ENCODE data around the gene TFF1. TPM values are rescaled to one million over a fixed set of nuclear protein-coding genes. Genes with fewer than 3 reads are reported as not detected.

Gene TFF1
- total RNA-seq, 1 donor from 2014 or later = not detected

DNA sequence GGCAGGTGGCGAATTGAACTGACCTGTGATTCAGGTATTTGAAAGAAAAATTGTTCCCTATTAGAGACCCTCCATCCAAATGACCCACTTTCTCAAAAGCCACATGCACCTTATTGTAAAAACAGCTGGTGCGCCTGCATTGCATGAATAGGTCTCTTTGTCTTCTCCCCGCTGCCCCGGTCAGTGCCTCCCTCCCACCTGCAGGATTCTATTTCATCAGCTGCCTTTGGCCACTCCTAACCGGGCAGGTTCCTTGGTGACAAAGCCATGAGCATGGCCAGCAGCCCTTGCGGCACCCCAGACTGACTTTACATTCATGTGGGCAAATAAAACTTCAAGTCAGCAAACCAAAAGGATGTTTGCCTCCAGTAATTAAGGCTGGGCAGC, 23.1 kb upstream of the TFF1 start:
- POLR2A ChIA-PET = no interaction called here
- intact Hi-C loops (cut with micrococcal nuclease) = no loop called here
- H3K9me3 Mint-ChIP-seq = no peaks in the 10 kb centered on the region
- peaks cover 5% of the 10 kb centered on the region for H3K27me3 Mint-ChIP-seq
- H3K36me3 Mint-ChIP-seq (ENCODE audit: low read depth) = no peaks in the 10 kb centered on the region
- peaks cover 46% of the 10 kb centered on the region for H3K4me1 Mint-ChIP-seq
- ATAC-seq (ENCODE audit: low read depth) = no peak
- CTCF ChIA-PET = no interaction called here
- H3K27ac Mint-ChIP-seq = peak overlapping the region; percentile 12
- DNase-seq = no peak
- TF ChIP-seq, protein P1, sequence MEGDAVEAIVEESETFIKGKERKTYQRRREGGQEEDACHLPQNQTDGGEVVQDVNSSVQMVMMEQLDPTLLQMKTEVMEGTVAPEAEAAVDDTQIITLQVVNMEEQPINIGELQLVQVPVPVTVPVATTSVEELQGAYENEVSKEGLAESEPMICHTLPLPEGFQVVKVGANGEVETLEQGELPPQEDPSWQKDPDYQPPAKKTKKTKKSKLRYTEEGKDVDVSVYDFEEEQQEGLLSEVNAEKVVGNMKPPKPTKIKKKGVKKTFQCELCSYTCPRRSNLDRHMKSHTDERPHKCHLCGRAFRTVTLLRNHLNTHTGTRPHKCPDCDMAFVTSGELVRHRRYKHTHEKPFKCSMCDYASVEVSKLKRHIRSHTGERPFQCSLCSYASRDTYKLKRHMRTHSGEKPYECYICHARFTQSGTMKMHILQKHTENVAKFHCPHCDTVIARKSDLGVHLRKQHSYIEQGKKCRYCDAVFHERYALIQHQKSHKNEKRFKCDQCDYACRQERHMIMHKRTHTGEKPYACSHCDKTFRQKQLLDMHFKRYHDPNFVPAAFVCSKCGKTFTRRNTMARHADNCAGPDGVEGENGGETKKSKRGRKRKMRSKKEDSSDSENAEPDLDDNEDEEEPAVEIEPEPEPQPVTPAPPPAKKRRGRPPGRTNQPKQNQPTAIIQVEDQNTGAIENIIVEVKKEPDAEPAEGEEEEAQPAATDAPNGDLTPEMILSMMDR (IDR thresholded peaks at IDR 0.05) = no peak
- no peak overlapping the region for H3K4me3 Mint-ChIP-seq

DNA sequence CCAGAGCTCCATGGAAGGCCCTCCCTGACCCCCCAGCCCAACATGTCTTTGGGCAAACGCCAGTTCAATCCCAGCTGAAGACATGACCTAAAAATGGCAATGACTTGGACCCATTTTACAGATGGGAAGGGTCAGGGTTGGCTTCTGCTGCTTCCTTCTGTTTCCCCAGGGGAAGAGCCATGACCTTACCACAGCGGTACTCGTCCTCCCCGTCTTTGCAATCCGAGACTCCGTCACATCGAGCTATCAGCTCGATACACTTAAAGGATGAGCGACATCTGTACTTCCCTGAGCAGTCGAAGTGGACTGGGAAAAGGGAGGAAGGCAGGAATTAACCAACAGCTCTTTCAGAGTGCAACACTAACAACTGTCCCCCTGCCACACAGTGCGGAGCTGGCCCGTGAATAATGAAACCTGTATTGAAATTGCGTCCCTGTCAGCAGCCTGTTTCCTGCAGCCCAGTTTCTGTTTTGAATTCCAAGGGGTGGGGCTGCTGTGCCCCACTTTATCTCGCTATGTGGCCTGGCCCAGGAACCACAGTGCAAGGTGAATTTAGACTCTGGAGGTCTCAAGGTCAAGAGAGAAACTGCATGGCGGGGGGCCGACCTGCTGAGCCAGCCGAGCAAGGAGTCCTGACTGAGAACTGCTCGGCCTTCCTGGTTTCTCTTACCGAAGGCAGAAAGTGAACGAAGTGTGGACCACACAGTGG, 22.6 kb upstream of the TFF1 start:
- intact Hi-C loops (cut with micrococcal nuclease) = no loop called here
- ChIA-PET POLR2A (no interaction called here), CTCF (no interaction called here)
- Mint-ChIP-seq H3K36me3 (ENCODE audit: low read depth) (no peaks in the 10 kb centered on the region), H3K27ac (no peak overlapping the region), H3K27me3 (peaks cover 5% of the 10 kb centered on the region), H3K9me3 (no peaks in the 10 kb centered on the region), H3K4me1 (peaks cover 52% of the 10 kb centered on the region), H3K4me3 (no peak overlapping the region)
- TF ChIP-seq, protein P1 (IDR thresholded peaks at IDR 0.05) = no peak
- ATAC-seq (ENCODE audit: low read depth) = no peak
- no peak for DNase-seq

DNA sequence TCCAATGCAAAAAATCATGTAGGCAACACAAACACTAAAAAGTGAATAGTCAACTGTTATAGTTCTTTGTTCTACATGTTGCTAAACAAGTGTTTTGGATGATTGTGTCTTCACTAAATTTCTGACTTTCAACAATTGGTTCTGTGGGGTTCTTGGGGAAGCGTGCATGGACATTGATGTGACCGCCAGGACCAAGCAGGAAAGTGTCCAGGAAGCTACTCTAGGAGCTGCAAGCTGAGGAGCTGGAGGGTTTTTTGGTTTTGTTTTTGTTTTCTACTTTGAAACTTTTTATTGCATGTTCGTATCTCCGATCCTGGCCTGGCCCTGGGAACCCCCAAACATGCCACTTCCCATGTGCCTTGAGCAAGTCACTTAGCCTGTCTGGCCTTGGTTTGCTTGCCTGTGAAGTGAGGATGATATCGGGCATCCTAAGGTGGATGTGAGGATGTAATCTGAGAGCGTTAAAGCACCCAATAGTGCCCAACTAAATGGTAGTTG, 21.6 kb upstream of the TFF1 start:
- CTCF ChIA-PET = no interaction called here
- intact Hi-C loops (cut with micrococcal nuclease) = no loop called here
- H3K4me3 Mint-ChIP-seq = no peak overlapping the region
- no peak for ATAC-seq (ENCODE audit: low read depth)
- DNase-seq = no peak
- no peak overlapping the region for H3K27ac Mint-ChIP-seq
- peaks cover 5% of the 10 kb centered on the region for H3K27me3 Mint-ChIP-seq
- peaks cover 49% of the 10 kb centered on the region for H3K4me1 Mint-ChIP-seq
- H3K36me3 Mint-ChIP-seq (ENCODE audit: low read depth) = no peaks in the 10 kb centered on the region
- TF ChIP-seq, protein P1 (IDR thresholded peaks at IDR 0.05) = no peak
- POLR2A ChIA-PET = no interaction called here
- no peaks in the 10 kb centered on the region for H3K9me3 Mint-ChIP-seq

DNA sequence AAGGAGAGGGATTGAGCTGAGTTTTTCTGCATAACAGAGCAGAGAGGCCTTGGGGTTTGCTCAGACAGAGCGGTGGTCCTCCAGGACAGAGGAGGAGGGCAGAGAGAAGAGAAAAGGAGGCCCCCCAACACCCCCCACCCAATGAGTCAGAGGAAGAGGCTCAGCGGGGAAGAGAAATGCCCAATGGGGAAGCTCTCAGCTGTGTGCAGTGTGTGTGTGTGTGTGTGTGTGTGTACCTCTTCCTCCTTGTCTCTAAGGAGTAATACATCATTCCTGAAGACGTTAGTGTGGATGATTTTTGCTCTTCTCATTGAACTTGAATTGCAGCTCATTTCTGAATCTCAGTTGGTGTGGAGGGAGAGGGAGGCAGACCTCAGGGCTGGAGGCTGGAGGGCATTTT, 20.8 kb upstream of the TFF1 start:
- intact Hi-C loops (cut with micrococcal nuclease) = no loop called here
- Mint-ChIP-seq H3K9me3 (peaks cover 5% of the 10 kb centered on the region), H3K27me3 (peaks cover 5% of the 10 kb centered on the region), H3K4me3 (no peak overlapping the region), H3K4me1 (peaks cover 43% of the 10 kb centered on the region), H3K27ac (no peak overlapping the region), H3K36me3 (ENCODE audit: low read depth) (no peaks in the 10 kb centered on the region)
- no peak for ATAC-seq (ENCODE audit: low read depth)
- DNase-seq = no peak
- CTCF ChIA-PET = no interaction called here
- POLR2A ChIA-PET = no interaction called here
- TF ChIP-seq, protein P1 (IDR thresholded peaks at IDR 0.05) = no peak

DNA sequence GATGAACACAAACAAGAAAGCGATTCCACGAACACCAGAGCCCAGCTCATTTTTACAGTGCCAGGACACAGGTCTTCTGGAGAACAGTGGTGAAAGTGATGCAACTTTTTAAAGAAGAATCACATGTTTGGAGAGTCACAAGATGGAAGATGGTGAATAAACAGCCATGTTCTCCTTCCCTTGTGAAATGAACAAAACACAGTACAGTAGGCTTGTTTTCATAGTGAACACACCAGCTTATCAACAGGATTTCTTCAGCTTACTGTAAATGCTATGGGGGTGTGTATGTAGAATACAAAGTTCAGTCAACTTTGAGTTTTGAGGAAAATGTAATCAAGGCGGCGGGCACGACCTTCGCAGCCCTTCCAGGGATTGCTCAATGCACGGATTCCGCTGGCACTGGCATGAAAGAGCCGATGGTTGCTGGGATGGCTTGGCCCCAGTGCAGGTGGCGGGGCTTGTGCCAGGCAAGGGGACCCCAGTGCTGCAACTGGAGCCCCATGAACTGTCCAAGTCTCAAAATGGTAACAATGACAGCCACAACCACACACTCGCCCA, 19.8 kb upstream of the TFF1 start:
- Mint-ChIP-seq H3K4me1 (peaks cover 39% of the 10 kb centered on the region), H3K36me3 (ENCODE audit: low read depth) (peaks cover 2% of the 10 kb centered on the region), H3K9me3 (peaks cover 12% of the 10 kb centered on the region), H3K27me3 (peaks cover 5% of the 10 kb centered on the region), H3K27ac (no peak overlapping the region), H3K4me3 (no peak overlapping the region)
- TF ChIP-seq, protein P1 (IDR thresholded peaks at IDR 0.05) = no peak
- ATAC-seq (ENCODE audit: low read depth) (no peak), DNase-seq (no peak)
- ChIA-PET POLR2A (interaction anchor here (0.7 kb wide), 1 partner anchor 72 kb away, joined by 3 read pairs; no protein-coding TSS in a partner anchor), CTCF (no interaction called here)
- intact Hi-C loops (cut with micrococcal nuclease) = no loop called here

Measured in activated B cell treated with CpG ODN at 0.5 μM for 24 hours (primary cell).